Transverse colon (tissue), 4 donors: ENCODE results near the gene RBFOX1. TPM values are rescaled to one million over a fixed set of nuclear protein-coding genes. Genes with fewer than 3 reads are reported as not detected.

Experiments
- DNase-seq: peaks from one replicate; pipeline ENCODE4 v3.0.0-alpha.2; 2019
- H3K27ac ChIP-seq, 4 donors: fragments of 200-600 bp; sonication (generic); 2 replicates each; pipeline ENCODE4 v1.5.1; 2016 to 2018; ENCODE audit warnings: inconsistent platforms in 4 of 4
- H3K27me3 ChIP-seq: fragments of 200-600 bp; sonication (generic); 2 replicates; pipeline ENCODE4 v1.5.1; 2017; ENCODE audit warnings: inconsistent platforms
- H3K36me3 ChIP-seq, 4 donors: fragments of 200-600 bp; sonication (generic); 2 replicates each; pipeline ENCODE4 v1.5.1; 2017 to 2019; ENCODE audit warnings: inconsistent platforms in 4 of 4
- H3K4me1 ChIP-seq, 4 donors: fragments of 200-600 bp; sonication (generic); 2 replicates each; pipeline ENCODE4 v1.5.1; 2017 to 2020; ENCODE audit warnings: inconsistent platforms in 4 of 4
- H3K4me3 ChIP-seq, 4 donors: fragments of 200-600 bp; sonication (generic); 1 replicate in 1 of 4; 2 replicates in 3 of 4; pipeline versions ENCODE4 v1.5.1 to v1.6.1; 2017 to 2019; ENCODE audit warnings: inconsistent platforms in 4 of 4
- H3K9me3 ChIP-seq, 2 donors: fragments of 200-600 bp; sonication (generic); 2 replicates each; pipeline ENCODE4 v1.5.1; 2017 to 2019; ENCODE audit warnings: inconsistent platforms in 2 of 2
- CTCF ChIP-seq, 5 experiments: fragments of 200-600 bp in 3 of 5; fragments of 450-650 bp in 2 of 5; sonication (generic) in 3 of 5; IDR thresholded peaks; 1 replicate in 2 of 5; 2 replicates in 3 of 5; pipeline ENCODE4 v1.5.1; 2016 to 2017; ENCODE audit warnings: antibody characterized with exemption in 5 of 5, inconsistent platforms in 3 of 5, mild to moderate bottlenecking in 2 of 5, moderate library complexity in 1 of 5
- EP300 ChIP-seq: sonication (generic); formaldehyde crosslinking; IDR thresholded peaks from one replicate; pipeline ENCODE4 v1.6.1; 2017; ENCODE audit warnings: antibody characterized with exemption, low read depth
- POLR2A ChIP-seq: fragments of 450-650 bp; IDR thresholded peaks from one replicate; pipeline ENCODE4 v1.6.1; 2016; ENCODE audit warnings: antibody characterized with exemption, mild to moderate bottlenecking, moderate library complexity
- POLR2AphosphoS5 ChIP-seq, 3 donors: sonication (generic); formaldehyde crosslinking; IDR thresholded peaks; one replicate each; pipeline ENCODE4 v1.6.1; 2016; ENCODE audit warnings: antibody characterized with exemption in 3 of 3
- WGBS, 2 donors: methylation state at CpG; one replicate each; pipeline ENCODE4 v1.1.5; 2018; ENCODE audit warnings: low coverage in 1 of 2; 5-methylcytosine and 5-hydroxymethylcytosine counted together
- in situ Hi-C, 4 donors: fragments of 200-750 bp; cut with MboI; loops; one replicate each; pipeline versions ENCODE4 v1.15.0 to v1.15.1; 2017; ENCODE audit warnings: low sequenced_read_pairs in 3 of 4, low pct_ligation_motif_present in 1 of 4, low pct_unique_long_range_greater_than_20kb in 1 of 4
- intact Hi-C: fragments of 100-400 bp; cut with DNase I; formaldehyde crosslinking; loops from one replicate; pipeline ENCODE4 v1.15.1; 2023; ENCODE audit warnings: low total_unique reads
- total RNA-seq, 4 donors: library from RNA; depleted of rRNA; stranded (reverse); fragments of >200 nt; gene quantifications; one replicate each; pipeline ENCODE4 v1.1.0, GENCODE V29; 2016

Gene RBFOX1
- total RNA-seq, 4 donors from 2014 or later = 2.3 to 8.2 (median 3.2) TPM

GRCh38 chr16:7508656-7509055 is 176.0 kb downstream of the RBFOX1 start:
- DNase-seq = no peak
- Histone ChIP-seq H3K27ac (no peak overlapping the region), H3K4me1 (no peaks in the 10 kb centered on the region), H3K9me3 (peaks cover 0 to 3% of the 10 kb centered on the region in 2 donors), H3K27me3 (no peaks in the 10 kb centered on the region), H3K4me3 (no peak overlapping the region), H3K36me3 (no peaks in the 10 kb centered on the region)
- WGBS, 2 donors = 70 to 76% methylated on average over 3 of the region's 3 CpGs
- TF ChIP-seq POLR2A (no peak), POLR2AphosphoS5 (IDR thresholded peaks at IDR 0.05) (no peak), EP300 (no peak), CTCF (IDR thresholded peaks at IDR 0.05) (no peak)
- in situ Hi-C loops = no loop called here
- intact Hi-C loops = no loop called here

GRCh38 chr16:7509963-7510601 is 177.4 kb downstream of the RBFOX1 start:
- Histone ChIP-seq H3K4me1 (no peaks in the 10 kb centered on the region), H3K4me3 (no peak overlapping the region), H3K27me3 (no peaks in the 10 kb centered on the region), H3K27ac (no peak overlapping the region), H3K36me3 (no peaks in the 10 kb centered on the region), H3K9me3 (peaks cover 0 to 3% of the 10 kb centered on the region in 2 donors)
- 80 to 83% methylated on average over 23 of the region's 23 CpGs for WGBS, 2 donors
- TF ChIP-seq CTCF (IDR thresholded peaks at IDR 0.05) (no peak), POLR2A (no peak), EP300 (no peak), POLR2AphosphoS5 (IDR thresholded peaks at IDR 0.05) (no peak)
- intact Hi-C loops (no loop called here), in situ Hi-C loops (no loop called here)
- DNase-seq = no peak

DNA sequence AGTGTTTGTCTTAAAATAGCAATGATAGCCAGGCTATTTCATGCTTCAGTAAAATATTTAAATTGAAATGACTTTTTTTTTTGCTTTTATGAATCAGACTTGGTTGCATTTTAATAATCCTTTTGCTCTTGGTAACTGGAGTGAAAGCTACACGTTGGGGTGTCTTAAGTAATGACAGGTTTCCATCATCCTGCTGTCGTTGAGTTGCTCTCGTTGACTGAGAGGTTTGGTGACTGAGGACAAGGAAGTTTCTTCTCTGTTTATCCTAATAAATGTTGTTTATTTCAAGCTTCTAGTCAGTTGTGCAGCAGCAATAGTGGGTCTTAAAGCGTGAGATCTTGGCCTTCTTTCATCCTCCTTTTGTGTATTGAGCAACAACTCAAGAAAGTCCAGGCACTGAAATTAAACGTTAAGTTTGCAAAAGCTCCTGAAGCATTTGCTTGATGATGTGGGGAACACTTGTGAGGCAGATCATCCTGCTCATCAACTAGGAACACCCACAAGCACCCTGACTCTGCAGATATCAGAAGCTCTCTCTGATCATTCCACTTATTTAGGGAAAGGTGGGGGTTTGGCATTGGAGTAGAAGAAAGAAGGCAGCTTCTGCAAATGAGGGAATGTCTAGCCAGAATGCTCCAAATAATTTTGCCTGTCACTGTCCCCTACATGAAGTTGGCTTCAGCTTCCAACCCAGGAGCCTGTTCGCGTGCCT is 179.1 kb downstream of the RBFOX1 start:
- in situ Hi-C loops = no loop called here

GRCh38 chr16:7512503-7512902 is 179.9 kb downstream of the RBFOX1 start:
- Histone ChIP-seq H3K4me1 (no peaks in the 10 kb centered on the region), H3K4me3 (no peak overlapping the region), H3K9me3 (peaks cover 0 to 3% of the 10 kb centered on the region in 2 donors), H3K36me3 (no peaks in the 10 kb centered on the region), H3K27ac (no peak overlapping the region), H3K27me3 (no peaks in the 10 kb centered on the region)
- no peak for TF ChIP-seq POLR2A
- TF ChIP-seq EP300 = no peak
- TF ChIP-seq CTCF (IDR thresholded peaks at IDR 0.05) = no peak
- TF ChIP-seq POLR2AphosphoS5 (IDR thresholded peaks at IDR 0.05) = no peak
- WGBS, 2 donors = 62% methylated on average over 3 of the region's 3 CpGs; no CpG with 5 or more reads in 1 of the 2 donors
- intact Hi-C loops = no loop called here
- in situ Hi-C loops = no loop called here
- DNase-seq = no peak

More for the DNA sequence above, 179.1 kb downstream of the RBFOX1 start:
- WGBS, 2 donors = 31 to 74% methylated on average over 3 to 7 of the region's 7 CpGs
- Histone ChIP-seq H3K4me3 (no peak overlapping the region), H3K36me3 (no peaks in the 10 kb centered on the region), H3K27me3 (no peaks in the 10 kb centered on the region), H3K9me3 (peaks cover 0 to 3% of the 10 kb centered on the region in 2 donors), H3K4me1 (no peaks in the 10 kb centered on the region), H3K27ac (no peak overlapping the region)
- DNase-seq = no peak
- intact Hi-C loops = no loop called here
- TF ChIP-seq POLR2AphosphoS5 (IDR thresholded peaks at IDR 0.05) = no peak
- no peak for TF ChIP-seq CTCF (IDR thresholded peaks at IDR 0.05)
- TF ChIP-seq EP300 = no peak
